Measurements from ENCODE around the gene OR10V1. TPM values are rescaled to one million over a fixed set of nuclear protein-coding genes. Genes with fewer than 3 reads are reported as not detected.

Gene OR10V1
- total and polyA plus RNA-seq, 2 of the 4 experiments (the other 2 are of a cell fraction) = not detected

DNA sequence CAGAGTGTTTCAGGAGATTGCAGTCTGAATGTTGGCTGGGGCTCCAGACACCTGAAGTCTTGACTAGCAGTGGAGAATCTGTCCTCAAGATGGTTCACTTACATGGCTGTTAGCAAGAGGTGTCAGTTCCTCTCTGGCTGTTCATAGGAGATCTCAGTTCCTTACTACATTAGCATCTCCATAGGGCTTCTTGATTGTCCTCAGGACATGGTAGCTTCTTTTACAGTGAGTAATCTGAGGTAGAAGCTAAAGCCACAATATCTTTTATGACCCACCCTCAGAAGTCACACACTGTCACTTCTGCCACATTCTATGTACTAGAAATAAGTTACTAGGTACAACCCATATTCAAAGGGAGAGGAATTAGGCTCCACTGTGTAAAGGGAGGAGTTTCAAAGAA is 34.3 kb downstream of the OR10V1 start (continued):
- TF ChIP-seq, protein P1, sequence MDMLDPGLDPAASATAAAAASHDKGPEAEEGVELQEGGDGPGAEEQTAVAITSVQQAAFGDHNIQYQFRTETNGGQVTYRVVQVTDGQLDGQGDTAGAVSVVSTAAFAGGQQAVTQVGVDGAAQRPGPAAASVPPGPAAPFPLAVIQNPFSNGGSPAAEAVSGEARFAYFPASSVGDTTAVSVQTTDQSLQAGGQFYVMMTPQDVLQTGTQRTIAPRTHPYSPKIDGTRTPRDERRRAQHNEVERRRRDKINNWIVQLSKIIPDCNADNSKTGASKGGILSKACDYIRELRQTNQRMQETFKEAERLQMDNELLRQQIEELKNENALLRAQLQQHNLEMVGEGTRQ (IDR thresholded peaks at IDR 0.05; ENCODE audit: low read depth, low read length) = no peak
- TF ChIP-seq FOS (IDR thresholded peaks at IDR 0.05; ENCODE audit: low read depth, low read length) = no peak

DNA sequence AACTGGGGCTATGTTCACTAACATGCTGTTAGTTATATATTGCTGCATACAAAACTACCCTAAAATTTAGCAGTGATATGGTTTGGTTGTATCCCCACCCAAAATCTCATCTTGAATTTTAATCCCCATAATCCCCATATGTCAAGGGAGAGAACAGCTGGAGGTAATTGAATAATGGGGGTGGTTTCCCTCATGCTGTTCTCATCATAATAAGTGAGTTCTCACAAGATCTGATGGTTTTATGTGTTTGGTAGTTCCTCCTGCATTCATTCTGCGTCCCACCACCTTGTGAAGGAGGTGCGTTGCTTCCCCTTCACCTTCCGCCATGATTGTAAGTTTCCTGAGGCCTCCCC is 34.9 kb downstream of the OR10V1 start:
- no peak overlapping the region for H4K5ac ChIP-seq (ENCODE audit: low read depth, low read length)
- no peaks in the 10 kb centered on the region for H3K9me1 ChIP-seq (ENCODE audit: insufficient read depth, low read length)
- no peak overlapping the region for H2BK5ac ChIP-seq (ENCODE audit: low read depth, low read length, poor library complexity, severe bottlenecking)
- H4K8ac ChIP-seq (ENCODE audit: low read depth in 2 of 2, low read length in 2 of 2) = no peak overlapping the region
- H4K20me1 ChIP-seq (ENCODE audit: insufficient read depth, low read length) = no peaks in the 10 kb centered on the region
- no peak overlapping the region for H3K4me3 ChIP-seq (ENCODE audit: insufficient read depth, low read depth, low read length)
- in situ Hi-C loops (cut with MboI; ENCODE audit: low sequenced_read_pairs) (loop anchor here (10.0 kb wide), 1 partner anchor 116 kb away; no protein-coding TSS in a partner anchor), intact Hi-C loops (cut with micrococcal nuclease) (no loop called here), dilution Hi-C loops (cut with HindIII; ENCODE audit: low sequenced_read_pairs, unreplicated experiment) (no loop called here)
- H2AK5ac ChIP-seq (ENCODE audit: low read depth, low read length) = no peak overlapping the region
- H3K23ac ChIP-seq (ENCODE audit: low read depth, low read length) = no peak overlapping the region
- no peak overlapping the region for H3K14ac ChIP-seq (replicated peaks; ENCODE audit: low read depth, low read length)
- no peaks in the 10 kb centered on the region for H3K27me3 ChIP-seq (ENCODE audit: control insufficient read depth, insufficient read depth, low read length)
- H4K91ac ChIP-seq (ENCODE audit: insufficient read depth, low read depth, low read length) = no peak overlapping the region
- no CpG with 5 or more reads among the region's 3 CpGs for WGBS, 2 experiments (ENCODE audit: extremely low coverage in 2 of 2, insufficient read length in 1 of 2)
- BruUV-seq (replicated peaks) = no TSS peak
- H3K79me1 ChIP-seq (ENCODE audit: low read depth in 1 of 2, low read length in 2 of 2) = no peaks in the 10 kb centered on the region
- H3K4me1 ChIP-seq (ENCODE audit: control insufficient read depth, insufficient read depth, low read length) = no peaks in the 10 kb centered on the region
- DNase-seq = no peak
- no peaks in the 10 kb centered on the region for H3K36me3 ChIP-seq (ENCODE audit: control insufficient read depth, insufficient read depth, low read length)
- no peak overlapping the region for H2BK120ac ChIP-seq (ENCODE audit: low read depth, low read length)
- H3K18ac ChIP-seq (ENCODE audit: low read depth, low read length) = no peak overlapping the region
- no peaks in the 10 kb centered on the region for H3K9me3 ChIP-seq (ENCODE audit: control insufficient read depth, insufficient read depth, low read length)
- POLR2A ChIA-PET (ENCODE audit: unreplicated experiment) = no interaction called here
- no peak overlapping the region for H3K56ac ChIP-seq (ENCODE audit: extremely low read depth, insufficient read depth, low read length)
- no peak overlapping the region for H3K4ac ChIP-seq (ENCODE audit: low read depth, low read length)
- no peak for TF ChIP-seq RFX5 (IDR thresholded peaks at IDR 0.05; ENCODE audit: low read depth, low read length)
- no peak for TF ChIP-seq FOS (IDR thresholded peaks at IDR 0.05; ENCODE audit: low read depth, low read length)
- TF ChIP-seq NFE2L2 (IDR thresholded peaks at IDR 0.05; ENCODE audit: low read depth, low read length) = no peak
- no peak overlapping the region for H3K4me2 ChIP-seq (ENCODE audit: low read depth, low read length)
- CTCF ChIA-PET = interaction anchor here (2.5 kb wide), 1 partner anchor 141 kb away, joined by 9 read pairs; no protein-coding TSS in a partner anchor
- no peak overlapping the region for H3K27ac ChIP-seq (ENCODE audit: insufficient read depth, low read length)
- no peak overlapping the region for H2AFZ ChIP-seq (replicated peaks; ENCODE audit: low read length, poor library complexity)
- no peak overlapping the region for H3K9ac ChIP-seq (ENCODE audit: low read depth, low read length)
- H2AK9ac ChIP-seq (replicated peaks; ENCODE audit: low read depth, low read length, poor library complexity) = no peak overlapping the region
- no peak overlapping the region for H2BK20ac ChIP-seq (ENCODE audit: low read depth, low read length)
- ATAC-seq (ENCODE audit: low read depth) = no peak
- H2BK15ac ChIP-seq (ENCODE audit: low read depth, low read length) = no peak overlapping the region
